ENCODE measurements around the gene TPP1. TPM values are rescaled to one million over a fixed set of nuclear protein-coding genes. Genes with fewer than 3 reads are reported as not detected.
A peak's percentile ranks its signal among the peaks of the same experiment; 100 is the strongest.

The TPP1 gene
- total RNA-seq, 2 donors from 2014 or later: 48.8 to 83.1 TPM

DNA sequence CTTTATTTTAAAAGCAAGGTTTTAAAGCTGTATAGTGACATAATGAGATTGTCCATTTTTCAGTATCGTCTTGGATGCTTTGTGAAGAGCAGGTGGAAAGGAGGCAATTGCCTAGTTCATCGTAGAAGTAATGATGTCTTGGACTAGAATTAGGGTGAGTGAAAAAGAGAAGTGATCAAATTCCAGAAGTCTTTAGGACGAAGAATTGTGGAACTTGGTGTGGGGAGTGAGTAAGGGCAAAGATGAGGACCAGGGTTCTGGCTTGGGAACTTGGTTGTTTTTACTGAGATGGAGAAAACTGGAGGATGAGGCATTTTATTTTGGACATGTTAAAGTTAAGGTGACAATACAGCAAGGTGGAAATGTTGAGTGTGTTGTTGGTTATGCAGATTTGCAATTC lies 14.4 kb downstream of the TPP1 start:
- H3K9me3 ChIP-seq: no peaks in the 10 kb centered on the region
- peaks cover 42% of the 10 kb centered on the region for H3K36me3 ChIP-seq
- no peak for TF ChIP-seq CTCF (IDR thresholded peaks at IDR 0.05)
- H3K4me3 ChIP-seq: peak overlapping the region; percentile 71 to 88
- H3K27me3 ChIP-seq: no peaks in the 10 kb centered on the region
- peaks cover 0 to 65% of the 10 kb centered on the region in 2 donors for H3K4me1 ChIP-seq
- H3K27ac ChIP-seq: peak overlapping the region; percentile 95 to 96
- no peak for DNase-seq (ENCODE audit: low spot score)

GRCh38 chr11:6604081-6604626 lies 15.1 kb downstream of the TPP1 start:
- Histone ChIP-seq H3K9me3 (no peaks in the 10 kb centered on the region), H3K27ac (peak overlapping the region; percentile 95 to 96), H3K27me3 (no peaks in the 10 kb centered on the region), H3K36me3 (peaks cover 42% of the 10 kb centered on the region), H3K4me1 (peaks cover 0 to 64% of the 10 kb centered on the region in 2 donors), H3K4me3 (peak overlapping the region; percentile 71 to 88)
- TF ChIP-seq CTCF (IDR thresholded peaks at IDR 0.05): peak in 1 of 2 donors; percentile 45
- DNase-seq (ENCODE audit: low spot score): peak; percentile 71

GRCh38 chr11:6603287-6604080 lies 15.7 kb downstream of the TPP1 start, which contains the start of the genes ILK and RRP8:
Gene ILK (plus strand): TSS chr11:6603774. CDS start chr11:6604272, 498 bp downstream.
Gene RRP8 (minus strand): TSS chr11:6603616. CDS start chr11:6603502, 114 bp downstream.
- DNase-seq (ENCODE audit: low spot score): peak; percentile 93
- Histone ChIP-seq H3K9me3 (no peaks in the 10 kb centered on the region), H3K4me1 (peaks cover 0 to 60% of the 10 kb centered on the region in 2 donors), H3K4me3 (peak within 1 kb of the TSS; percentile 71 to 88), H3K36me3 (peaks cover 42% of the 10 kb centered on the region), H3K27ac (peak within 1 kb of the TSS; percentile 95 to 96), H3K27me3 (no peaks in the 10 kb centered on the region)
- peak in 1 of 2 donors; percentile 65 for TF ChIP-seq CTCF (IDR thresholded peaks at IDR 0.05)

GRCh38 chr11:6602096-6602940 lies 16.9 kb downstream of the TPP1 start:
- Histone ChIP-seq H3K27me3 (no peaks in the 10 kb centered on the region), H3K4me1 (peaks cover 0 to 60% of the 10 kb centered on the region in 2 donors), H3K4me3 (peak overlapping the region; percentile 71 to 88), H3K27ac (peak overlapping the region; percentile 95 to 96), H3K36me3 (peaks cover 34% of the 10 kb centered on the region), H3K9me3 (no peaks in the 10 kb centered on the region)
- peak; percentile 26 for DNase-seq (ENCODE audit: low spot score)
- TF ChIP-seq CTCF (IDR thresholded peaks at IDR 0.05): no peak

DNA sequence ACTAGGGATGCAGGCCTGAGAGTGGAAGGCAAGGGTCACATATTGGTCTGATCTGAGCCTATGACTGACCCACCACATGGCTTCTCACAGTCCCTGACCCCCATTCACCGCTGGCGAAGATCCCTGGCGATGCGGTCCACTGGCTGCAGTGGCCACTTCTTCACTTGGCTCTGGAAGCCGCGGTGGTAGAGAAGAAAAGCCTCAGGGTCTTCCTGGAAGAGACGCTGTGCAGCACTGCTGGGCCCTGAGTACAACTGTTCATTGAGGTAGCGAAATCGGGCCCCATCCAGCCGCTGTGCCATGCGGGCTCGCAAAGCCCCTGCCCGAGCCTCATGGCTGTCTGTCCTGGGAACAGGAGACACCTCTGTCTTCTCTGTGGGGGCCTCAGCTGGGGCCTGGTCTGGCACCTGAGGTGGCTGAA lies 18.2 kb downstream of the TPP1 start:
- H3K4me3 ChIP-seq: no peak overlapping the region
- no peaks in the 10 kb centered on the region for H3K9me3 ChIP-seq
- no peak overlapping the region for H3K27ac ChIP-seq
- TF ChIP-seq CTCF (IDR thresholded peaks at IDR 0.05): no peak
- DNase-seq (ENCODE audit: low spot score): peak; percentile 46
- H3K27me3 ChIP-seq: no peaks in the 10 kb centered on the region
- H3K4me1 ChIP-seq: peaks cover 0 to 61% of the 10 kb centered on the region in 2 donors
- H3K36me3 ChIP-seq: peaks cover 33% of the 10 kb centered on the region

All from right atrium auricular region (tissue), 2 donors.